GM12865 (cell line): Measurements from ENCODE around the gene CARD11.
"Not testable (repeated sequence)": the region's sequence is repeated elsewhere in the genome, so short reads cannot be mapped to it uniquely, and the experiment has no call there.

Source experiments
- DNase-seq: peaks from one replicate; pipeline ENCODE4 v3.0.0; 2010; ENCODE audit warnings: low read depth
- H3K4me3 ChIP-seq: 2 replicates; pipeline ENCODE4 v1.5.1; 2011; ENCODE audit warnings: mild to moderate bottlenecking, low read depth, low read length, control low read depth
- TF ChIP-seq, protein P1 (sequence below): IDR thresholded peaks from 2 replicates; pipeline ENCODE4 v1.5.1; 2011; ENCODE audit warnings: low read length, control low read depth, low read depth, inconsistent platforms; ENCODE audit not compliant: insufficient read depth; ENCODE audit errors: missing control alignments

The CARD11 gene

GRCh38 chr7:3055626-3056025, 12.0 kb upstream of the CARD11 start:
- H3K4me3 ChIP-seq, result no peak overlapping the region
- TF ChIP-seq, protein P1, sequence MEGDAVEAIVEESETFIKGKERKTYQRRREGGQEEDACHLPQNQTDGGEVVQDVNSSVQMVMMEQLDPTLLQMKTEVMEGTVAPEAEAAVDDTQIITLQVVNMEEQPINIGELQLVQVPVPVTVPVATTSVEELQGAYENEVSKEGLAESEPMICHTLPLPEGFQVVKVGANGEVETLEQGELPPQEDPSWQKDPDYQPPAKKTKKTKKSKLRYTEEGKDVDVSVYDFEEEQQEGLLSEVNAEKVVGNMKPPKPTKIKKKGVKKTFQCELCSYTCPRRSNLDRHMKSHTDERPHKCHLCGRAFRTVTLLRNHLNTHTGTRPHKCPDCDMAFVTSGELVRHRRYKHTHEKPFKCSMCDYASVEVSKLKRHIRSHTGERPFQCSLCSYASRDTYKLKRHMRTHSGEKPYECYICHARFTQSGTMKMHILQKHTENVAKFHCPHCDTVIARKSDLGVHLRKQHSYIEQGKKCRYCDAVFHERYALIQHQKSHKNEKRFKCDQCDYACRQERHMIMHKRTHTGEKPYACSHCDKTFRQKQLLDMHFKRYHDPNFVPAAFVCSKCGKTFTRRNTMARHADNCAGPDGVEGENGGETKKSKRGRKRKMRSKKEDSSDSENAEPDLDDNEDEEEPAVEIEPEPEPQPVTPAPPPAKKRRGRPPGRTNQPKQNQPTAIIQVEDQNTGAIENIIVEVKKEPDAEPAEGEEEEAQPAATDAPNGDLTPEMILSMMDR, result no peak
- no peak for DNase-seq

- H3K4me3 ChIP-seq, result peak overlapping the region; percentile 78
- TF ChIP-seq, protein P1, result no peak
- peak; percentile 75 for DNase-seq
Observed at GRCh38 chr7:3042861-3043489, 692 bp downstream of the CARD11 start.

DNA sequence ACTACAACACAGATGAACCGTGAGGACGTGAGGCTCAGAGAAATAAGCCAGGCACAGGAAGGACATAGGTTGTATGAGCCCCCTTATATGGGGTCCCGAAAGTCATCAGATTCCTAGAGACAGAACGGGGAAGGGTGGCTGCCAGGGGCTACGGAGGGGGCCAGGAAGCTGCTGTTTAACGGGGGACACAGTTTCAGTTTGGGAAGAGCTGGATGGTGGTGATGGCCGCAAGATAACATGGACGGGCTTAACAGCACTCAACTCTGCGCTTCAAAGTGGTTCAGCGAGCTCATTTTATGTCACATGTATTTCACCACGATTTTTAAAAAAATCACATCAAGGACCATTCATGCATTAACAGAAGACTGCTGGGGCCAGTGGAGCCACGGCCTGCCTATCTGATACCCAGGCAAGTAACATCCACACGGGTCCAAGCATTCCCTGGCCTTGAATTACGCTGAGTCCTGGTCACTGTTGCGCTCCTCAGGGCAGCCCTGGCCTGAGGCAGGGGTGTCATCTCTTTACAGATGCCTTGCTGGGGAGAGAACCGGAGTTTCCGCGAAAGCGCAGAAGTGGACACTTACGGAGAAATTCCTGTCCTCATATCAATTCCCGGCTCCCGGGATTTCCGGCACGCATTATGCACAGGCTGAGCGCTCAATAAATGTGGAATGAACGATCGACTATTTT, 1.5 kb downstream of the CARD11 start:
- peak overlapping the region; percentile 78 for H3K4me3 ChIP-seq
- TF ChIP-seq, protein P1, result no peak
- no peak for DNase-seq

DNA sequence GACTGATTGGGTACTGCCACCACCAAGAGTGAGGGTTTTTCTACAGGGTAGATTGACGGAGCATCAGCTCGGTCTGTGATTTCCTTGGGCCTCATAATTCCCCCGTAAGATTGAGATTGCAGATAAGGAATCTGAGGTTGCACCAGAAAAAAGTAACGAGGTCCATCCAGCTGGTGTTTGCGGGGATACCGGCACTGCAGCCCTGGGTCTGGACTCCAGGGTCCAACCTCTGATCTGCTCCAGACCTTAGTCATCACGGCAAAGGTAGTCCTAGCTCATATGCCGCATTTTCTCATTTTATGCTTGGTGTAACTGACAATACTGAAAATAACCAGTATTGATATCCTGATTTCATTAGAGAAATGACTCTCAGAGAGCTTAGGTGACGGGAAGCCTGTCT, 3.9 kb downstream of the CARD11 start:
- TF ChIP-seq, protein P1, result no peak
- H3K4me3 ChIP-seq, result no peak overlapping the region
- DNase-seq, result peak; percentile 56

- H3K4me3 ChIP-seq, DNase-seq: not testable (repeated sequence)
Observed at GRCh38 chr7:3038011-3038410, 5.7 kb downstream of the CARD11 start.

- TF ChIP-seq, protein P1, result no peak
- H3K4me3 ChIP-seq, result no peak overlapping the region
- no peak for DNase-seq
Observed at GRCh38 chr7:3037259-3037658, 6.4 kb downstream of the CARD11 start.

DNA sequence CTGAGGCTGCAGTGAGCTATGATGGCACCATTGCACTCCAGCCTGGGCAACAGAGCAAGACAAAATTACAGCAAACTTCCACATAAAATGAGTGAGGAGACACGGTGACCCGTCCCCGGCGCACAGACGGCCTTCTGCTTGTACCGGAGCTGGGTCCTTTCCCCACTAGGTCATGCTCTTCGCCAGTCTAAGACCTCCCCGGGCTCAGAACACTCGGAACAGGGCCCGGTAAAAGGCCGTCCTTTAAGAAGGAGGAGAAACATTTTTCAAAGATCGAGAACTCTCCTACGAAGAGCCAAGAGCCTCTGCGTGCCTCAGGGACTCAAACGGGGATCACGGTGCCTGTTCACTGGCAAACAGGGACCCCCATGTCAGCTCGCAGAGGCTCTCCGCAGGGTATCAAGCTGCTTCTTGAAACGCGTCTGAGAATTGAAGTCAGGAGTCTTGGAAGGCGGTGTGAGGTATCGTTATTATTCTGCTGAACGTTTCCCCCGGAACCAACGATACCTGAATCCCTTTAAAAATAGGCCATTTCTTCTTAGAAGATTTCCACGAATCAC, 9.0 kb downstream of the CARD11 start:
- TF ChIP-seq, protein P1, result no peak
- no peak overlapping the region for H3K4me3 ChIP-seq
- no peak for DNase-seq
